NOMO-1 (cell line): Measurements from ENCODE around the gene MXD3.
"Not testable (repeated sequence)": the region's sequence is repeated elsewhere in the genome, so short reads cannot be mapped to it uniquely, and the experiment has no call there.

ENCODE experiments used
- DNase-seq, 2 experiments: peaks; one replicate each; lab custom pipeline; 2025; ENCODE audit not compliant: unreplicated experiment in 2 of 2; lab: John Stamatoyannopoulos, UW

The MXD3 gene

GRCh38 chr5:177306674-177307543 is 4.8 kb downstream of the MXD3 start:
- peak; percentile 94 to 98 for DNase-seq

GRCh38 chr5:177306103-177306640 is 5.5 kb downstream of the MXD3 start:
- not testable (repeated sequence) for DNase-seq

GRCh38 chr5:177304392-177305119 is 7.1 kb downstream of the MXD3 start:
- no peak for DNase-seq

GRCh38 chr5:177303925-177304391 is 7.7 kb downstream of the MXD3 start:
- DNase-seq = no peak

- peak; percentile 66 to 83 for DNase-seq
Measured at GRCh38 chr5:177303121-177303924, 8.4 kb downstream of the MXD3 start, which contains the start of the genes PRELID1 and RAB24. TSS of gene PRELID1 (plus strand) at chr5:177303799. CDS start at chr5:177303986, 187 bp downstream. TSS of gene RAB24 (minus strand) at chr5:177303719. CDS start at chr5:177303288, 431 bp downstream.

- peak in 1 of 2 experiments; percentile 5 for DNase-seq
Measured at GRCh38 chr5:177302354-177303110, 9.2 kb downstream of the MXD3 start.

GRCh38 chr5:177301503-177302165 is 10.1 kb downstream of the MXD3 start:
- no peak for DNase-seq

- no peak for DNase-seq
Measured at GRCh38 chr5:177300951-177301350, 10.7 kb downstream of the MXD3 start.

GRCh38 chr5:177300236-177300880 is 11.3 kb downstream of the MXD3 start:
- peak; percentile 77 to 95 for DNase-seq

GRCh38 chr5:177299697-177300096 is 12.0 kb downstream of the MXD3 start:
- no peak for DNase-seq

- no peak for DNase-seq
Measured at GRCh38 chr5:177297922-177298321, 13.8 kb downstream of the MXD3 start.

- no peak for DNase-seq
Measured at GRCh38 chr5:177296581-177296980, 15.1 kb downstream of the MXD3 start.

GRCh38 chr5:177295924-177296323 is 15.8 kb downstream of the MXD3 start:
- DNase-seq = peak in 1 of 2 experiments; percentile 14

- DNase-seq = no peak
Measured at GRCh38 chr5:177294632-177295031, 17.1 kb downstream of the MXD3 start.

GRCh38 chr5:177293819-177294581 is 17.7 kb downstream of the MXD3 start:
- DNase-seq = no peak

- no peak for DNase-seq
Measured at GRCh38 chr5:177291735-177292134, 20.0 kb downstream of the MXD3 start.

- DNase-seq = no peak
Measured at GRCh38 chr5:177290816-177291596, 20.7 kb downstream of the MXD3 start.
